GM12878 (cell line): ENCODE data around the gene PCP2. TPM values are rescaled to one million over a fixed set of nuclear protein-coding genes. Genes with fewer than 3 reads are reported as not detected.

ENCODE experiments used
- CEBPZ ChIP-seq: fragments of 150-350 bp; IDR thresholded peaks from 2 replicates; pipeline ENCODE4 v1.6.1; 2016; ENCODE audit warnings: low read depth, low read length
- CHD2 ChIP-seq: IDR thresholded peaks from 2 replicates; pipeline ENCODE4 v1.6.1; 2011; ENCODE audit warnings: low read depth, low read length, improper control_type of control experiment, borderline replicate concordance
- CREB1 ChIP-seq: IDR thresholded peaks from 2 replicates; pipeline ENCODE4 v1.6.1; 2012; ENCODE audit warnings: low read depth, mild to moderate bottlenecking, inconsistent platforms
- HCFC1 ChIP-seq: fragments of 150-350 bp; IDR thresholded peaks from 2 replicates; pipeline ENCODE4 v1.6.1; 2014; ENCODE audit warnings: low read length
- IRF5 ChIP-seq: fragments of 450-650 bp; IDR thresholded peaks from 2 replicates; pipeline ENCODE4 v1.6.1; 2017; ENCODE audit warnings: borderline replicate concordance
- LARP7 ChIP-seq: fragments of 450-650 bp; IDR thresholded peaks from 2 replicates; pipeline ENCODE4 v1.6.1; 2017; ENCODE audit warnings: mild to moderate bottlenecking
- MLLT1 ChIP-seq: fragments of 450-650 bp; IDR thresholded peaks from 2 replicates; pipeline ENCODE4 v1.6.1; 2016; ENCODE audit warnings: mild to moderate bottlenecking
- PRDM15 ChIP-seq: fragments of 450-650 bp; formaldehyde crosslinking; IDR thresholded peaks from 2 replicates; pipeline ENCODE4 v1.4.0; 2020; ENCODE audit warnings: mild to moderate bottlenecking, moderate library complexity
- RAD51 ChIP-seq: fragments of 450-650 bp; IDR thresholded peaks from 2 replicates; pipeline ENCODE4 v1.6.1; 2016; ENCODE audit warnings: moderate library complexity, mild to moderate bottlenecking, inconsistent platforms
- TBL1XR1 ChIP-seq: IDR thresholded peaks from 2 replicates; pipeline ENCODE4 v1.6.1; 2012; ENCODE audit warnings: low read depth, low read length, improper control_type of control experiment
- TCF12 ChIP-seq: IDR thresholded peaks from 2 replicates; pipeline ENCODE4 v1.6.1; 2011; ENCODE audit warnings: low read depth, mild to moderate bottlenecking, low read length
- ZBTB40 ChIP-seq: fragments of 450-650 bp; IDR thresholded peaks from 2 replicates; pipeline ENCODE4 v1.6.1; 2016; ENCODE audit warnings: mild to moderate bottlenecking, moderate library complexity, borderline replicate concordance
- ZNF207 ChIP-seq: fragments of 450-650 bp; IDR thresholded peaks from 2 replicates; pipeline ENCODE4 v1.6.1; 2014; ENCODE audit warnings: antibody characterized with exemption, mild to moderate bottlenecking, borderline replicate concordance
- ZNF384 ChIP-seq: IDR thresholded peaks from 2 replicates; pipeline ENCODE4 v1.6.1; 2012; ENCODE audit warnings: low read depth, mild to moderate bottlenecking, low read length, improper control_type of control experiment, borderline replicate concordance
- ZSCAN29 ChIP-seq: fragments of 450-650 bp; IDR thresholded peaks from 2 replicates; pipeline ENCODE4 v1.6.1; 2017; ENCODE audit warnings: mild to moderate bottlenecking, moderate library complexity
- polyA plus RNA-seq, 11 experiments: library from polyadenylated mRNA; depleted of rRNA in 4 of 11; unstranded in 6 of 11; stranded (reverse) in 5 of 11; fragments of >200 nt; fragmentation: Nextera tagmentation in 4 of 11; fragmentation: Illumina TruSeq in 1 of 11; extraction: Ambion mirVana in 4 of 11; extraction: Trizol in 1 of 11; gene quantifications; 1 replicate in 1 of 11; 2 replicates in 10 of 11; pipeline versions ENCODE4 v1.2.1 to v1.2.3, GENCODE V29; 2011 to 2016; ENCODE audit warnings: inconsistent platforms in 2 of 11, missing spikeins in 2 of 11, low read depth in 1 of 11
- total RNA-seq, 4 experiments: library from RNA; depleted of rRNA in 3 of 4; stranded (reverse); fragments of >200 nt in 3 of 4; fragmentation: Illumina TruSeq in 1 of 4; extraction: Trizol in 1 of 4; gene quantifications; 2 replicates each; pipeline versions ENCODE4 v1.2.1 to v1.2.3, GENCODE V29; 2013 to 2021

The PCP2 gene
- total and polyA plus RNA-seq, 10 of the 15 experiments (the other 5 are each of a cell fraction or from before 2014, with no cell fraction given), result 0.10 to 0.62 (median 0.31) TPM; not detected in 5

- no peak for TF ChIP-seq PRDM15
- TF ChIP-seq CREB1, result peak; percentile 100
- peak; percentile 50; the same call in 1 of the 2 replicates for TF ChIP-seq ZNF207
- TF ChIP-seq RAD51, result no peak
- peak; percentile 61; the same call in 1 of the 2 replicates for TF ChIP-seq CEBPZ
- TF ChIP-seq CHD2, result peak; percentile 93
- TF ChIP-seq MLLT1, result no peak
- TF ChIP-seq TCF12, result no peak
- TF ChIP-seq ZSCAN29, result no peak
- peak; percentile 77 for TF ChIP-seq HCFC1
- TF ChIP-seq ZNF384, result no peak
- TF ChIP-seq LARP7, result 0 out of 2 replicates have a peak, but pooled peaks have one; percentile 37
- TF ChIP-seq TBL1XR1, result no peak; the same call in 1 of the 2 replicates
- peak; percentile 95 for TF ChIP-seq ZBTB40
- no peak for TF ChIP-seq IRF5
Observed at GRCh38 chr19:7629347-7630054, 4.0 kb downstream of the PCP2 start, which contains the start of the genes PET100 and XAB2 (continued).
